K562 (cell line): ENCODE data around the gene CEMIP2. TPM values are rescaled to one million over a fixed set of nuclear protein-coding genes. Genes with fewer than 3 reads are reported as not detected.
A peak's percentile ranks its signal among the peaks of the same experiment; 100 is the strongest.

Experiments used
- BCLAF1 ChIP-seq, 2 experiments: fragments of 450-650 bp in 1 of 2; IDR thresholded peaks; 2 replicates each; pipeline ENCODE4 v1.6.1; 2011 to 2017; ENCODE audit warnings: low read depth in 2 of 2, antibody characterized with exemption in 1 of 2, borderline replicate concordance in 1 of 2, low read length in 1 of 2, mild to moderate bottlenecking in 1 of 2, mixed read lengths in 1 of 2; ENCODE audit not compliant: control insufficient read depth in 1 of 2
- DDX20 ChIP-seq: fragments of 450-650 bp; IDR thresholded peaks from 2 replicates; pipeline ENCODE4 v1.6.1; 2016; ENCODE audit warnings: missing genetic modification characterization, low read depth, mild to moderate bottlenecking, missing compliant biosample characterization, moderate library complexity
- DEAF1 ChIP-seq: fragments of 450-650 bp; formaldehyde crosslinking; IDR thresholded peaks from 2 replicates; pipeline ENCODE4 v1.4.0; 2020; ENCODE audit warnings: mild to moderate bottlenecking, moderate library complexity
- EGR1 ChIP-seq: fragments of 450-650 bp; conservative IDR thresholded peaks from 2 replicates; pipeline ENCODE4 v1.6.1; 2017; ENCODE audit warnings: mild to moderate bottlenecking
- ELF1 ChIP-seq: fragments of 200-800 bp; sonication (Bioruptor generic); IDR thresholded peaks from 2 replicates; pipeline ENCODE4 v1.6.1; 2016; ENCODE audit warnings: missing genetic modification characterization, missing compliant biosample characterization
- GATAD2A ChIP-seq: fragments of 450-650 bp; IDR thresholded peaks from 2 replicates; pipeline ENCODE4 v1.6.1; 2017
- JUNB ChIP-seq: fragments of 450-650 bp; formaldehyde crosslinking; conservative IDR thresholded peaks from 2 replicates; pipeline ENCODE4 v1.4.0; 2020; ENCODE audit warnings: mild to moderate bottlenecking
- MEF2D ChIP-seq: conservative IDR thresholded peaks from 2 replicates; pipeline ENCODE4 v1.6.1; 2016; ENCODE audit warnings: low read depth, missing genetic modification characterization, missing compliant biosample characterization
- MIER1 ChIP-seq: fragments of 450-650 bp; IDR thresholded peaks from 2 replicates; pipeline ENCODE4 v1.6.1; 2016; ENCODE audit warnings: antibody characterized with exemption, mild to moderate bottlenecking, low read depth
- MTA3 ChIP-seq: fragments of 450-650 bp; formaldehyde crosslinking; IDR thresholded peaks from 2 replicates; pipeline ENCODE4 v1.6.1; 2017; ENCODE audit warnings: mild to moderate bottlenecking, borderline replicate concordance
- NBN ChIP-seq: fragments of 450-650 bp; IDR thresholded peaks from 2 replicates; pipeline ENCODE4 v1.6.1; 2016; ENCODE audit warnings: low read depth, mild to moderate bottlenecking
- NONO ChIP-seq, 2 experiments: fragments of 200-400 bp in 1 of 2; fragments of 450-650 bp in 1 of 2; formaldehyde crosslinking in 1 of 2; IDR thresholded peaks; 2 replicates each; pipeline ENCODE4 v1.6.1; 2017; ENCODE audit warnings: low read depth in 2 of 2, mild to moderate bottlenecking in 2 of 2, moderate library complexity in 2 of 2, low read length in 1 of 2
- SNRNP70 ChIP-seq: fragments of 200-400 bp; formaldehyde crosslinking; optimal IDR thresholded peaks from 2 replicates; pipeline ENCODE3; 2017; ENCODE audit warnings: low read depth, low read length
- STAG1 ChIP-seq: sonication (generic); formaldehyde crosslinking; IDR thresholded peaks from 2 replicates; pipeline ENCODE4 v1.5.0; 2020; ENCODE audit warnings: missing genetic modification reagents, borderline replicate concordance
- TARDBP ChIP-seq: fragments of 450-650 bp; IDR thresholded peaks from 2 replicates; pipeline ENCODE4 v1.6.1; 2016
- TBP ChIP-seq: optimal IDR thresholded peaks from 2 replicates; pipeline ENCODE3; 2011; ENCODE audit warnings: low read depth, low read length, improper control_type of control experiment
- TCF15 ChIP-seq: fragments of 250-450 bp; sonication (Bioruptor Pico); IDR thresholded peaks from 2 replicates; pipeline ENCODE4 v1.8.0; 2022; ENCODE audit warnings: moderate library complexity, mild to moderate bottlenecking, inconsistent platforms
- ZBED1 ChIP-seq: IDR thresholded peaks from 2 replicates; pipeline ENCODE4 v1.6.1; 2014
- ZC3H4 ChIP-seq: sonication (generic); formaldehyde crosslinking; IDR thresholded peaks from 2 replicates; pipeline ENCODE4 v1.9.0; 2021; ENCODE audit warnings: missing genetic modification reagents, borderline replicate concordance
- ZNF263 ChIP-seq: sonication (generic); formaldehyde crosslinking; IDR thresholded peaks from 2 replicates; pipeline ENCODE4 v1.8.0; 2022; ENCODE audit warnings: mild to moderate bottlenecking, missing genetic modification reagents, borderline replicate concordance
- ZNF280B ChIP-seq: fragments of 250-450 bp; sonication (Bioruptor Pico); IDR thresholded peaks from 2 replicates; pipeline ENCODE4 v1.5.1; 2021; ENCODE audit warnings: mild to moderate bottlenecking
- ZNF695 ChIP-seq: fragments of 450-650 bp; formaldehyde crosslinking; IDR thresholded peaks from 2 replicates; pipeline ENCODE4 v1.4.0; 2020; ENCODE audit warnings: mild to moderate bottlenecking, moderate library complexity
- ZNF79 ChIP-seq: fragments of 250-450 bp; sonication (Bioruptor Pico); IDR thresholded peaks from 2 replicates; pipeline ENCODE4 v1.4.0; 2020; ENCODE audit warnings: low read depth, mild to moderate bottlenecking, moderate library complexity
- polyA plus RNA-seq, 8 experiments: library from polyadenylated mRNA; depleted of rRNA in 4 of 8; stranded (reverse) in 5 of 8; unstranded in 3 of 8; fragments of >200 nt; fragmentation: Nextera tagmentation in 2 of 8; fragmentation: Illumina TruSeq in 1 of 8; extraction: Ambion mirVana in 2 of 8; extraction: Trizol in 1 of 8; gene quantifications; 2 replicates each; pipeline versions ENCODE4 v1.2.1 to v1.2.3, GENCODE V29; 2011 to 2014; ENCODE audit warnings: inconsistent platforms in 1 of 8, missing spikeins in 1 of 8
- total RNA-seq, 7 experiments: library from RNA; depleted of rRNA in 6 of 7; stranded (reverse); fragments of >200 nt in 6 of 7; fragmentation: Illumina TruSeq in 2 of 7; extraction: Trizol in 2 of 7; gene quantifications; 2 replicates each; pipeline versions ENCODE4 v1.2.1 to v1.2.3, GENCODE V29; 2011 to 2021; ENCODE audit warnings: low replicate concordance in 1 of 7

CEMIP2 gene
- total and polyA plus RNA-seq, 9 of the 15 experiments (the other 6 are each of a cell fraction or from before 2014, with no cell fraction given) = 5.4 to 29.9 (median 14.2) TPM

GRCh38 chr9:71768388-71769174 lies at the start of gene CEMIP2 (continued):
- TF ChIP-seq DEAF1 (peak; percentile 58; the same call in 1 of the 2 replicates), MEF2D (tag) (no peak), EGR1 (peak; percentile 92), STAG1 (CRISPR knock-in tag) (peak; percentile 37; the same call in 1 of the 2 replicates), GATAD2A (no peak), MTA3 (no peak), NBN (no peak), ZC3H4 (no peak), TBP (peak; percentile 79), SNRNP70 (no peak), NONO (IDR thresholded peaks at IDR 0.05; ENCODE audit: low read depth in 2 of 2, low read length in 1 of 2) (peak; percentile 19 to 47; a peak in 1 of 4 replicates), TCF15 (no peak), TARDBP (no peak), DDX20 (tag) (no peak), JUNB (CRISPR knock-in tag) (no peak), ZNF263 (CRISPR knock-in tag) (peak; percentile 90), ZNF79 (CRISPR knock-in tag) (no peak), ZNF280B (CRISPR knock-in tag) (no peak), ZBED1 (no peak), BCLAF1 (IDR thresholded peaks at IDR 0.05; ENCODE audit: borderline replicate concordance in 1 of 2, control insufficient read depth in 1 of 2, low read depth in 2 of 2, low read length in 1 of 2) (no peak), ZNF695 (CRISPR knock-in tag) (no peak), MIER1 (no peak), ELF1 (no peak)
